ENCODE data around the gene ANAPC16.
A peak's percentile ranks its signal among the peaks of the same experiment; 100 is the strongest.

The ANAPC16 gene

GRCh38 chr10:72171175-72171630 is 44.6 kb upstream of the ANAPC16 start:
- H3K79me2 ChIP-seq (ENCODE audit: control insufficient read depth, insufficient read depth, low read length, poor library complexity), result no peaks in the 10 kb centered on the region
- H2BK12ac ChIP-seq (ENCODE audit: low read length), result peak overlapping the region; percentile 88
- H4K12ac ChIP-seq (ENCODE audit: low read depth, low read length), result no peak overlapping the region
- no peak overlapping the region for H3K14ac ChIP-seq (ENCODE audit: low read length)
- no peak overlapping the region for H3K23ac ChIP-seq (ENCODE audit: low read length)
- H2BK5ac ChIP-seq (ENCODE audit: low read depth, low read length, poor library complexity), result peak overlapping the region; percentile 14
- H4K91ac ChIP-seq (ENCODE audit: low read depth, low read length), result no peak overlapping the region
- no peak overlapping the region for H2AFZ ChIP-seq (ENCODE audit: insufficient read depth, low read length, poor library complexity)
- peak overlapping the region; percentile 87 for H3K27ac ChIP-seq (ENCODE audit: low read depth, low read length)
- peak; percentile 96 to 97 for DNase-seq
- no CpG with 5 or more reads among the region's 7 CpGs for WGBS (ENCODE audit: extremely low coverage, insufficient coverage, insufficient read length)
- H3K9me3 ChIP-seq (ENCODE audit: insufficient read depth, low read depth, low read length), result no peaks in the 10 kb centered on the region
- H3K4me2 ChIP-seq (ENCODE audit: low read length), result no peak overlapping the region
- H4K8ac ChIP-seq (ENCODE audit: low read depth, low read length), result no peak overlapping the region
- H3K18ac ChIP-seq (ENCODE audit: low read length), result no peak overlapping the region
- peaks cover 9% of the 10 kb centered on the region for H3K79me1 ChIP-seq (ENCODE audit: low read length)
- H3K4me3 ChIP-seq (ENCODE audit: low read depth, low read length), result no peak overlapping the region
- peak overlapping the region; percentile 36 for H2BK120ac ChIP-seq (ENCODE audit: insufficient read depth, low read length, poor library complexity)
- no peaks in the 10 kb centered on the region for H3K27me3 ChIP-seq (ENCODE audit: insufficient read depth, low read length)
- no peak overlapping the region for H3K4ac ChIP-seq (ENCODE audit: low read depth, low read length)
- H2AK5ac ChIP-seq (ENCODE audit: low read length), result no peak overlapping the region
- H3K4me1 ChIP-seq (ENCODE audit: control insufficient read depth in 1 of 2, insufficient read depth in 2 of 2, low read length in 2 of 2), result peaks cover 6 to 7% of the 10 kb centered on the region in 2 experiments
- no peak overlapping the region for H3K9ac ChIP-seq (ENCODE audit: low read length)
- no peaks in the 10 kb centered on the region for H3K36me3 ChIP-seq (ENCODE audit: control insufficient read depth in 1 of 2, insufficient read depth in 2 of 2, low read length in 2 of 2)

- H2BK5ac ChIP-seq (ENCODE audit: low read depth, low read length, poor library complexity), result no peak overlapping the region
- no peak overlapping the region for H3K9ac ChIP-seq (ENCODE audit: low read length)
- no peak overlapping the region for H3K4ac ChIP-seq (ENCODE audit: low read depth, low read length)
- no peak overlapping the region for H4K8ac ChIP-seq (ENCODE audit: low read depth, low read length)
- H3K79me1 ChIP-seq (ENCODE audit: low read length), result peaks cover 9% of the 10 kb centered on the region
- no peak overlapping the region for H3K14ac ChIP-seq (ENCODE audit: low read length)
- no peak for DNase-seq
- WGBS (ENCODE audit: extremely low coverage, insufficient coverage, insufficient read length), result no CpG with 5 or more reads among the region's 3 CpGs
- no peak overlapping the region for H2AFZ ChIP-seq (ENCODE audit: insufficient read depth, low read length, poor library complexity)
- no peaks in the 10 kb centered on the region for H3K36me3 ChIP-seq (ENCODE audit: control insufficient read depth in 1 of 2, insufficient read depth in 2 of 2, low read length in 2 of 2)
- no peak overlapping the region for H4K12ac ChIP-seq (ENCODE audit: low read depth, low read length)
- no peak overlapping the region for H3K4me3 ChIP-seq (ENCODE audit: low read depth, low read length)
- peak overlapping the region; percentile 71 for H2AK5ac ChIP-seq (ENCODE audit: low read length)
- no peaks in the 10 kb centered on the region for H3K9me3 ChIP-seq (ENCODE audit: insufficient read depth, low read depth, low read length)
- no peak overlapping the region for H4K91ac ChIP-seq (ENCODE audit: low read depth, low read length)
- no peaks in the 10 kb centered on the region for H3K27me3 ChIP-seq (ENCODE audit: insufficient read depth, low read length)
- H3K79me2 ChIP-seq (ENCODE audit: control insufficient read depth, insufficient read depth, low read length, poor library complexity), result no peaks in the 10 kb centered on the region
- H2BK12ac ChIP-seq (ENCODE audit: low read length), result peak overlapping the region; percentile 48
- H3K27ac ChIP-seq (ENCODE audit: low read depth, low read length), result no peak overlapping the region
- H2BK120ac ChIP-seq (ENCODE audit: insufficient read depth, low read length, poor library complexity), result no peak overlapping the region
- H3K4me1 ChIP-seq (ENCODE audit: control insufficient read depth in 1 of 2, insufficient read depth in 2 of 2, low read length in 2 of 2), result peaks cover 6 to 7% of the 10 kb centered on the region in 2 experiments
- no peak overlapping the region for H3K23ac ChIP-seq (ENCODE audit: low read length)
- H3K4me2 ChIP-seq (ENCODE audit: low read length), result no peak overlapping the region
- no peak overlapping the region for H3K18ac ChIP-seq (ENCODE audit: low read length)
These were observed 42.6 kb upstream of the ANAPC16 start for GRCh38 chr10:72173262-72173618.

GRCh38 chr10:72173619-72174296 is 42.1 kb upstream of the ANAPC16 start:
- H4K12ac ChIP-seq (ENCODE audit: low read depth, low read length), result no peak overlapping the region
- H3K27ac ChIP-seq (ENCODE audit: low read depth, low read length), result no peak overlapping the region
- H3K36me3 ChIP-seq (ENCODE audit: control insufficient read depth in 1 of 2, insufficient read depth in 2 of 2, low read length in 2 of 2), result peaks cover 0 to 2% of the 10 kb centered on the region in 2 experiments
- H3K4me2 ChIP-seq (ENCODE audit: low read length), result no peak overlapping the region
- no peaks in the 10 kb centered on the region for H3K79me2 ChIP-seq (ENCODE audit: control insufficient read depth, insufficient read depth, low read length, poor library complexity)
- no peak overlapping the region for H2AK5ac ChIP-seq (ENCODE audit: low read length)
- no peak overlapping the region for H2BK5ac ChIP-seq (ENCODE audit: low read depth, low read length, poor library complexity)
- no peak overlapping the region for H3K9ac ChIP-seq (ENCODE audit: low read length)
- H2BK120ac ChIP-seq (ENCODE audit: insufficient read depth, low read length, poor library complexity), result no peak overlapping the region
- no peak overlapping the region for H3K4me3 ChIP-seq (ENCODE audit: low read depth, low read length)
- peak; percentile 3 to 39 for DNase-seq
- H2AFZ ChIP-seq (ENCODE audit: insufficient read depth, low read length, poor library complexity), result no peak overlapping the region
- no peak overlapping the region for H3K14ac ChIP-seq (ENCODE audit: low read length)
- H3K27me3 ChIP-seq (ENCODE audit: insufficient read depth, low read length), result no peaks in the 10 kb centered on the region
- H3K79me1 ChIP-seq (ENCODE audit: low read length), result peaks cover 9% of the 10 kb centered on the region
- H4K91ac ChIP-seq (ENCODE audit: low read depth, low read length), result no peak overlapping the region
- H3K4ac ChIP-seq (ENCODE audit: low read depth, low read length), result no peak overlapping the region
- no peak overlapping the region for H3K18ac ChIP-seq (ENCODE audit: low read length)
- no CpG with 5 or more reads among the region's 7 CpGs for WGBS (ENCODE audit: extremely low coverage, insufficient coverage, insufficient read length)
- H4K8ac ChIP-seq (ENCODE audit: low read depth, low read length), result no peak overlapping the region
- H3K23ac ChIP-seq (ENCODE audit: low read length), result no peak overlapping the region
- H3K9me3 ChIP-seq (ENCODE audit: insufficient read depth, low read depth, low read length), result no peaks in the 10 kb centered on the region
- H3K4me1 ChIP-seq (ENCODE audit: control insufficient read depth in 1 of 2, insufficient read depth in 2 of 2, low read length in 2 of 2), result peaks cover 6 to 7% of the 10 kb centered on the region in 2 experiments
- no peak overlapping the region for H2BK12ac ChIP-seq (ENCODE audit: low read length)

GRCh38 chr10:72174297-72174662 is 41.5 kb upstream of the ANAPC16 start:
- Histone ChIP-seq H2AK5ac (ENCODE audit: low read length) (no peak overlapping the region), H2BK12ac (ENCODE audit: low read length) (no peak overlapping the region), H3K9me3 (ENCODE audit: insufficient read depth, low read depth, low read length) (no peaks in the 10 kb centered on the region), H3K27ac (ENCODE audit: low read depth, low read length) (no peak overlapping the region), H4K91ac (ENCODE audit: low read depth, low read length) (no peak overlapping the region), H3K79me1 (ENCODE audit: low read length) (peaks cover 9% of the 10 kb centered on the region), H3K4me1 (ENCODE audit: control insufficient read depth in 1 of 2, insufficient read depth in 2 of 2, low read length in 2 of 2) (peaks cover 6 to 7% of the 10 kb centered on the region in 2 experiments), H3K18ac (ENCODE audit: low read length) (no peak overlapping the region), H3K4me3 (ENCODE audit: low read depth, low read length) (no peak overlapping the region), H3K36me3 (ENCODE audit: control insufficient read depth in 1 of 2, insufficient read depth in 2 of 2, low read length in 2 of 2) (peaks cover 0 to 2% of the 10 kb centered on the region in 2 experiments), H3K4ac (ENCODE audit: low read depth, low read length) (no peak overlapping the region), H3K23ac (ENCODE audit: low read length) (no peak overlapping the region), H4K12ac (ENCODE audit: low read depth, low read length) (no peak overlapping the region), H3K14ac (ENCODE audit: low read length) (no peak overlapping the region), H3K27me3 (ENCODE audit: insufficient read depth, low read length) (no peaks in the 10 kb centered on the region), H4K8ac (ENCODE audit: low read depth, low read length) (no peak overlapping the region), H3K79me2 (ENCODE audit: control insufficient read depth, insufficient read depth, low read length, poor library complexity) (no peaks in the 10 kb centered on the region), H2AFZ (ENCODE audit: insufficient read depth, low read length, poor library complexity) (no peak overlapping the region), H2BK5ac (ENCODE audit: low read depth, low read length, poor library complexity) (no peak overlapping the region), H3K4me2 (ENCODE audit: low read length) (no peak overlapping the region), H3K9ac (ENCODE audit: low read length) (no peak overlapping the region), H2BK120ac (ENCODE audit: insufficient read depth, low read length, poor library complexity) (no peak overlapping the region)
- no peak for DNase-seq
